Liver (tissue), 9 donors: Measurements from ENCODE around the gene SLC9B1. TPM values are rescaled to one million over a fixed set of nuclear protein-coding genes. Genes with fewer than 3 reads are reported as not detected.
"Not testable (repeated sequence)": the region's sequence is repeated elsewhere in the genome, so short reads cannot be mapped to it uniquely, and the experiment has no call there.

Experiments used
- DNase-seq: peaks from one replicate; pipeline ENCODE4 v3.0.0-alpha.2; 2017; ENCODE audit warnings: low spot score
- H3K27ac ChIP-seq, 2 donors: one replicate each; pipeline ENCODE4 v1.7.0; 2013; ENCODE audit warnings: inconsistent platforms in 2 of 2, low read length in 2 of 2, control low read depth in 1 of 2, low read depth in 1 of 2, mild to moderate bottlenecking in 1 of 2
- H3K27me3 ChIP-seq, 4 donors: one replicate each; pipeline versions ENCODE4 v1.6.1 to v1.7.0; 2013; ENCODE audit warnings: low read length in 3 of 4, inconsistent platforms in 1 of 4, mild to moderate bottlenecking in 1 of 4, moderate library complexity in 1 of 4; ENCODE audit not compliant: control insufficient read depth in 4 of 4, insufficient read depth in 4 of 4
- H3K36me3 ChIP-seq, 4 donors: one replicate each; pipeline versions ENCODE4 v1.6.1 to v1.7.0; 2013; ENCODE audit warnings: low read length in 3 of 4, mild to moderate bottlenecking in 3 of 4, low read depth in 1 of 4, moderate library complexity in 1 of 4; ENCODE audit not compliant: control insufficient read depth in 4 of 4, insufficient read depth in 3 of 4
- H3K4me1 ChIP-seq, 4 donors: one replicate each; pipeline versions ENCODE4 v1.6.1 to v1.7.0; 2013; ENCODE audit warnings: low read length in 3 of 4, mild to moderate bottlenecking in 3 of 4, moderate library complexity in 1 of 4; ENCODE audit not compliant: control insufficient read depth in 4 of 4, insufficient read depth in 4 of 4
- H3K4me3 ChIP-seq, 3 donors: one replicate each; pipeline versions ENCODE4 v1.6.1 to v1.7.0; 2013; ENCODE audit warnings: low read length in 3 of 3, control low read depth in 1 of 3, low read depth in 1 of 3, mild to moderate bottlenecking in 1 of 3
- H3K9ac ChIP-seq, 2 donors: one replicate each; pipeline ENCODE4 v1.7.0; 2013; ENCODE audit warnings: low read length in 2 of 2, mild to moderate bottlenecking in 2 of 2, moderate library complexity in 2 of 2, control low read depth in 1 of 2, low read depth in 1 of 2
- H3K9me3 ChIP-seq, 4 donors: one replicate each; pipeline versions ENCODE4 v1.6.1 to v1.7.0; 2013; ENCODE audit warnings: low read length in 3 of 4; ENCODE audit not compliant: control insufficient read depth in 4 of 4
- GABPA ChIP-seq, 2 donors: IDR thresholded peaks in 1 of 2; conservative IDR thresholded peaks in 1 of 2; 2 replicates each; pipeline ENCODE4 v1.6.1; 2016; ENCODE audit warnings: antibody characterized with exemption in 2 of 2, mild to moderate bottlenecking in 1 of 2, moderate library complexity in 1 of 2
- HNF4A ChIP-seq, 2 donors: conservative IDR thresholded peaks; 2 replicates each; pipeline ENCODE4 v1.6.1; 2016; ENCODE audit warnings: antibody characterized with exemption in 2 of 2, mild to moderate bottlenecking in 2 of 2
- HNF4G ChIP-seq: IDR thresholded peaks from 2 replicates; pipeline ENCODE4 v1.6.1; 2016; ENCODE audit warnings: antibody characterized with exemption
- JUND ChIP-seq, 2 donors: IDR thresholded peaks; 2 replicates each; pipeline ENCODE4 v1.6.1; 2016; ENCODE audit warnings: antibody characterized with exemption in 2 of 2
- NR2F2 ChIP-seq: IDR thresholded peaks from 2 replicates; pipeline ENCODE4 v1.6.1; 2016; ENCODE audit warnings: antibody characterized with exemption
- RAD21 ChIP-seq, 2 donors: IDR thresholded peaks; 2 replicates each; pipeline ENCODE4 v1.6.1; 2016; ENCODE audit warnings: antibody characterized with exemption in 2 of 2, mild to moderate bottlenecking in 2 of 2
- RXRA ChIP-seq, 2 donors: IDR thresholded peaks; 2 replicates each; pipeline ENCODE4 v1.6.1; 2017 to 2018; ENCODE audit warnings: antibody characterized with exemption in 2 of 2, mild to moderate bottlenecking in 1 of 2
- SP1 ChIP-seq: IDR thresholded peaks from 2 replicates; pipeline ENCODE4 v1.6.1; 2018; ENCODE audit warnings: antibody characterized with exemption, mild to moderate bottlenecking
- YY1 ChIP-seq: IDR thresholded peaks from 2 replicates; pipeline ENCODE4 v1.6.1; 2016; ENCODE audit warnings: antibody characterized with exemption, mild to moderate bottlenecking
- WGBS: extraction: QIAGEN DNeasy Blood & Tissue Kit; methylation state at CpG from one replicate; pipeline ENCODE4 v1.1.7; 2013; 5-methylcytosine and 5-hydroxymethylcytosine counted together
- polyA plus RNA-seq, 2 donors: library from polyadenylated mRNA; stranded (reverse) in 1 of 2; unstranded in 1 of 2; fragments of 200-250 nt in 1 of 2; fragments of >200 nt in 1 of 2; fragmentation: Nextera tagmentation in 1 of 2; extraction: Ambion mirVana in 1 of 2; gene quantifications; one replicate each; pipeline versions ENCODE4 v1.2.1 to v1.2.3, GENCODE V29; 2013 to 2015
- total RNA-seq, 2 donors: library from RNA; depleted of rRNA; stranded (reverse); fragments of >200 nt; gene quantifications; one replicate each; pipeline ENCODE4 v1.2.3, GENCODE V29; 2014
- TF ChIP-seq, protein P1 (sequence below): IDR thresholded peaks from 2 replicates; pipeline ENCODE4 v1.6.1; 2016; ENCODE audit warnings: antibody characterized with exemption
- TF ChIP-seq, protein P2 (sequence below): IDR thresholded peaks from 2 replicates; pipeline ENCODE4 v1.6.1; 2016; ENCODE audit warnings: antibody characterized with exemption
- TF ChIP-seq, protein P3 (sequence below): IDR thresholded peaks from 2 replicates; pipeline ENCODE4 v1.6.1; 2016; ENCODE audit warnings: antibody characterized with exemption
- TF ChIP-seq, protein P4 (sequence below): fragments of 150-350 bp; IDR thresholded peaks from 2 replicates; pipeline ENCODE4 v1.5.1; 2017; ENCODE audit warnings: improper control_type of control experiment, low read depth, low read length; ENCODE audit not compliant: missing input control
- donor health status: healthy.
- donor health status: healthy.
- donor health status: healthy.
- donor health status: healthy.
- donor health status: healthy.

SLC9B1 gene
- total and polyA plus RNA-seq, 4 donors, result 0.19 to 0.51 (median 0.50) TPM; not detected in 1

DNA sequence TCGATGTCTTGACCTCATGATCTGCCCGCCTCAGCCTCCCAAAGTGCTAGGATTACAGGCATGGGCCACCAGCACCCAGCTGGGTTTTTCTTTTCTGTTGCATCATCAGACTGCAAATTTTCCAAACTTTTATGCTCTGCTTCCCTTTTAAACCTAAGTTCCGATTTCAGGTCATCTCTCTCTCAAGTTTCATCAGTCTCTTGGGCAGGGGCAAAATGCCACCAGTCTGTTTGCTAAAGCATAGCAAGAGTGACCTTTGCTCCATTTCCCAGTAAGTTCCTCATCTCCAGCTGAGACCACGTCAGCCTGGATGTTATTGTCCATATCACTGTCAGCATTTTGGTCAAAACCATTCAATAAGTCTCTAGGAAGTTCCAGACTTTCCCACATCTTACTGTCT, 141.2 kb downstream of the SLC9B1 start:
- not testable (repeated sequence) for DNase-seq, H3K4me3 ChIP-seq, H3K36me3 ChIP-seq, H3K4me1 ChIP-seq, H3K9ac ChIP-seq, H3K9me3 ChIP-seq, H3K27me3 ChIP-seq
- H3K27ac ChIP-seq, result peak overlapping the region; percentile 26 to 69
- 26% methylated on average over 4 of the region's 4 CpGs for WGBS
- TF ChIP-seq, protein P1, sequence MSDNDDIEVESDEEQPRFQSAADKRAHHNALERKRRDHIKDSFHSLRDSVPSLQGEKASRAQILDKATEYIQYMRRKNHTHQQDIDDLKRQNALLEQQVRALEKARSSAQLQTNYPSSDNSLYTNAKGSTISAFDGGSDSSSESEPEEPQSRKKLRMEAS, result peak; percentile 66
- TF ChIP-seq RAD21 (IDR thresholded peaks at IDR 0.05), result peak; percentile 20 to 55
- TF ChIP-seq NR2F2, result peak; percentile 20
- TF ChIP-seq SP1, result peak; percentile 96
- TF ChIP-seq JUND (IDR thresholded peaks at IDR 0.05), result peak; percentile 70 to 81
- peak; percentile 58 for TF ChIP-seq YY1
- peak; percentile 81 to 86 for TF ChIP-seq HNF4A (conservative IDR thresholded peaks at IDR 0.05)
- peak; percentile 47 for TF ChIP-seq HNF4G
- TF ChIP-seq, protein P2, sequence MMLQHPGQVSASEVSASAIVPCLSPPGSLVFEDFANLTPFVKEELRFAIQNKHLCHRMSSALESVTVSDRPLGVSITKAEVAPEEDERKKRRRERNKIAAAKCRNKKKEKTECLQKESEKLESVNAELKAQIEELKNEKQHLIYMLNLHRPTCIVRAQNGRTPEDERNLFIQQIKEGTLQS, result peak; percentile 96
- TF ChIP-seq, protein P3, sequence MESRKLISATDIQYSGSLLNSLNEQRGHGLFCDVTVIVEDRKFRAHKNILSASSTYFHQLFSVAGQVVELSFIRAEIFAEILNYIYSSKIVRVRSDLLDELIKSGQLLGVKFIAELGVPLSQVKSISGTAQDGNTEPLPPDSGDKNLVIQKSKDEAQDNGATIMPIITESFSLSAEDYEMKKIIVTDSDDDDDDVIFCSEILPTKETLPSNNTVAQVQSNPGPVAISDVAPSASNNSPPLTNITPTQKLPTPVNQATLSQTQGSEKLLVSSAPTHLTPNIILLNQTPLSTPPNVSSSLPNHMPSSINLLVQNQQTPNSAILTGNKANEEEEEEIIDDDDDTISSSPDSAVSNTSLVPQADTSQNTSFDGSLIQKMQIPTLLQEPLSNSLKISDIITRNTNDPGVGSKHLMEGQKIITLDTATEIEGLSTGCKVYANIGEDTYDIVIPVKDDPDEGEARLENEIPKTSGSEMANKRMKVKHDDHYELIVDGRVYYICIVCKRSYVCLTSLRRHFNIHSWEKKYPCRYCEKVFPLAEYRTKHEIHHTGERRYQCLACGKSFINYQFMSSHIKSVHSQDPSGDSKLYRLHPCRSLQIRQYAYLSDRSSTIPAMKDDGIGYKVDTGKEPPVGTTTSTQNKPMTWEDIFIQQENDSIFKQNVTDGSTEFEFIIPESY, result peak; percentile 84
- peak in 1 of 2 donors; percentile 37 for TF ChIP-seq GABPA (IDR thresholded peaks at IDR 0.05 in 1 of 2, conservative IDR thresholded peaks at IDR 0.05 in 1 of 2)
- TF ChIP-seq RXRA (IDR thresholded peaks at IDR 0.05), result peak; percentile 91

DNA sequence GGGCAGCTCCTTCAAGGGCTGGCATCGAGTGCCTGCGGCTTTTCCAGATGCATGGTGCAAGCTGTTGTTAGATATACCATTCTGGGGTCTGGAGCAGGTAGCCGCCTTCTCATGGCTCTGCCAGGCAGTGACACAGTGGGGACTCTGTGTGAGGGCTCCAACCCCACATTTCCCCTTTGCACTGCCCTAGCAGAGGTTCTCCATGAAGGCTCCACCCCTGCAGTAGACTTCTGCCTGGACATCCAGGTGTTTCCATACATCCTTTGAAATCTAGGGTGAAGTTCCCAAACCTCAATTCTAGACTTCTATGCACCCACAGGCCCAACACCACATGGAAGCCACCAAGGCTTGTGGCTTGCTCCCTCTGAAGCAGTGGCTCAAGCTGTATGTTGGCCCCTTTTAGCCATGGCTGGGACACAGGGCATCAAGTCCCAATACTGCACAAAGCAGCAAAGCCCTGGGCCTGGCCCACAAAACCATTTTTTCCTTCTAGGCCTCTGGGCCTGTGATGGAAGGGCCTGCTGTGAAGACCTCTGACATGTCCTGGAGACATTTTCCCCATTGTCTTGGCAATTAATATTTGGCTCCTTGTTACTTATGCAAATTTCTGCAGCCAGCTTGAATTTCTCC, 141.9 kb downstream of the SLC9B1 start:
- not testable (repeated sequence) for DNase-seq, H3K4me3 ChIP-seq, H3K9me3 ChIP-seq, H3K27me3 ChIP-seq, H3K4me1 ChIP-seq, H3K9ac ChIP-seq, H3K36me3 ChIP-seq
- WGBS, result over 99% methylated on average over 3 of the region's 3 CpGs
- peak overlapping the region; percentile 26 to 69 for H3K27ac ChIP-seq

DNA sequence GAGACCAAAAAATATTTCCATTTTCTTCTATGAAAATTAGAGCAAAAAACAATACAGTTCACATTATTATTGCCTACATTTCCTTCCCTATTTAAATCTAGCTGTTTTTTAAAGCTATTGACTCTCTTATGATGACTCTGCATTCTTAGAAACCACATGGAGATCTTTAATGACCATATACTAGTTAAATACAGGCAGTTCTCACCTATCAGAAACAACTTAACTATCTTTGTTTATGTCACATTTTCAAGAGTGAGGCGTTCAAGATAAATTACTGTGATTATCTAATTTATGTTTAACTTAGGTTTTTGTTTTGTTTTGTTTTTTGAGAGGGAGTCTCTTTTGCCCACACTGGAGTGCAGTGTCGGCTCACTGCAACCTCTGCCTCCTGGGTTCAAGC, 147.7 kb downstream of the SLC9B1 start:
- 81% methylated on average over 2 of the region's 2 CpGs for WGBS
- TF ChIP-seq, protein P3, result no peak
- TF ChIP-seq, protein P4, sequence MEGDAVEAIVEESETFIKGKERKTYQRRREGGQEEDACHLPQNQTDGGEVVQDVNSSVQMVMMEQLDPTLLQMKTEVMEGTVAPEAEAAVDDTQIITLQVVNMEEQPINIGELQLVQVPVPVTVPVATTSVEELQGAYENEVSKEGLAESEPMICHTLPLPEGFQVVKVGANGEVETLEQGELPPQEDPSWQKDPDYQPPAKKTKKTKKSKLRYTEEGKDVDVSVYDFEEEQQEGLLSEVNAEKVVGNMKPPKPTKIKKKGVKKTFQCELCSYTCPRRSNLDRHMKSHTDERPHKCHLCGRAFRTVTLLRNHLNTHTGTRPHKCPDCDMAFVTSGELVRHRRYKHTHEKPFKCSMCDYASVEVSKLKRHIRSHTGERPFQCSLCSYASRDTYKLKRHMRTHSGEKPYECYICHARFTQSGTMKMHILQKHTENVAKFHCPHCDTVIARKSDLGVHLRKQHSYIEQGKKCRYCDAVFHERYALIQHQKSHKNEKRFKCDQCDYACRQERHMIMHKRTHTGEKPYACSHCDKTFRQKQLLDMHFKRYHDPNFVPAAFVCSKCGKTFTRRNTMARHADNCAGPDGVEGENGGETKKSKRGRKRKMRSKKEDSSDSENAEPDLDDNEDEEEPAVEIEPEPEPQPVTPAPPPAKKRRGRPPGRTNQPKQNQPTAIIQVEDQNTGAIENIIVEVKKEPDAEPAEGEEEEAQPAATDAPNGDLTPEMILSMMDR, result no peak
- no peak for TF ChIP-seq JUND (IDR thresholded peaks at IDR 0.05)
- no peak overlapping the region for H3K9ac ChIP-seq
- peaks cover 0 to 9% (median 6%) of the 10 kb centered on the region in 4 donors for H3K4me1 ChIP-seq
- H3K4me3 ChIP-seq, result no peak overlapping the region
- no peak for DNase-seq
- no peaks in the 10 kb centered on the region for H3K36me3 ChIP-seq
- H3K9me3 ChIP-seq, result no peaks in the 10 kb centered on the region
- no peak overlapping the region for H3K27ac ChIP-seq
- H3K27me3 ChIP-seq, result no peaks in the 10 kb centered on the region
